ENCODE results near the gene JAZF1. TPM values are rescaled to one million over a fixed set of nuclear protein-coding genes. Genes with fewer than 3 reads are reported as not detected.

The JAZF1 gene
- total and polyA plus RNA-seq, 4 donors = 13.5 to 38.8 (median 21.3) TPM

DNA sequence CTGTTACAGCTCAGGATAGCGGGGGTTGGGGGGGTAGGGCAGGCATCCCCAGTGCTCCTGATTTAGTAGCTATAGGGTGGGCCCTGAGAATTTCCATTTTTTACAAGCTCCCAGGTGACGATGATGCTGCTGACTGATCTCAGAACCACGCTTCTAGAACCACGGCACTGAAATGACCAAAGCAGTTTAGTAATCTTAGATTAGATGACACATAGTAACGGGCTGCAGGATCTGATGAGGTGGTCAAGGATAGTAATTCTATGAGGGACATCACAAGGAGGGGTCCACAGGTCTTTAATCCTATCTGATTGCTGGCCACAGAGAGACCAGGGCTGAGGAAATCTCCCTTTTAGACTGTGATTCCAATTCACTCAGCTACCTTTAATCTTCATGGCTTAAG is 167.2 kb downstream of the JAZF1 start:
- no peak for ATAC-seq (ENCODE audit: low FRiP score)
- WGBS, 2 donors = 96 to 97% methylated on average over 5 of the region's 5 CpGs

DNA sequence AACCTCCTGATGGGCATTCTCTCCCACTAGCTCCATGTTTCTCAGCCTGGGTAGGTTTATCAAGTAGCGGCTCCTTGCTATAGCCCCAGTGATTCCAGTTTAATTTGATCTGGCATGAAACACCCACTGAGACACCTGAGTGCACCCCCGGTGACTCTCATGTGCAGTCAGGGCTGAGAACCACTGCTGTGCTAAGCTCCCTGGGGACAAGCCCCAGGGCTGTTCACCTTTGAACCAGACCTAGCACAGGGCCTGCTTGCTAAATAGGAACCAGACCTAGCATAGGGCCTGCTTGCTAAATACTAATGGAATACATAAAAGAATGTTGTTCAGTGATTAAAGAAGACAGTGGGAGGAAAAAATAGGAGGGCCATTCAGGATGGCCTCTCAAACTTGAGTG is 167.6 kb downstream of the JAZF1 start:
- no peak for ATAC-seq (ENCODE audit: low FRiP score)
- no peak for DNase-seq
- H3K4me3 ChIP-seq (ENCODE audit: low read length in 2 of 2) = no peak overlapping the region
- intact Hi-C loops (cut with DNase I) = no loop called here
- H3K27ac ChIP-seq (ENCODE audit: low read depth in 1 of 2, low read length in 2 of 2) = no peak overlapping the region
- H3K36me3 ChIP-seq (ENCODE audit: control insufficient read depth in 1 of 2, insufficient read depth in 2 of 2, low read length in 1 of 2) = no peaks in the 10 kb centered on the region
- no peaks in the 10 kb centered on the region for H3K4me1 ChIP-seq (ENCODE audit: control insufficient read depth in 1 of 2, insufficient read depth in 2 of 2, low read length in 2 of 2)
- H3K9me3 ChIP-seq (ENCODE audit: control insufficient read depth, low read length) = no peaks in the 10 kb centered on the region
- H3K27me3 ChIP-seq (ENCODE audit: control insufficient read depth in 1 of 2, insufficient read depth in 2 of 2, low read length in 1 of 2) = no peaks in the 10 kb centered on the region
- 91 to 97% methylated on average over 2 of the region's 2 CpGs for WGBS, 2 donors

More for the DNA sequence above, 167.2 kb downstream of the JAZF1 start:
- intact Hi-C loops (cut with DNase I) = no loop called here
- no peak overlapping the region for H3K27ac ChIP-seq (ENCODE audit: low read depth in 1 of 2, low read length in 2 of 2)
- H3K4me1 ChIP-seq (ENCODE audit: control insufficient read depth in 1 of 2, insufficient read depth in 2 of 2, low read length in 2 of 2) = no peaks in the 10 kb centered on the region
- no peaks in the 10 kb centered on the region for H3K9me3 ChIP-seq (ENCODE audit: control insufficient read depth, low read length)
- H3K4me3 ChIP-seq (ENCODE audit: low read length in 2 of 2) = no peak overlapping the region
- H3K27me3 ChIP-seq (ENCODE audit: control insufficient read depth in 1 of 2, insufficient read depth in 2 of 2, low read length in 1 of 2) = no peaks in the 10 kb centered on the region
- H3K36me3 ChIP-seq (ENCODE audit: control insufficient read depth in 1 of 2, insufficient read depth in 2 of 2, low read length in 1 of 2) = no peaks in the 10 kb centered on the region
- no peak for DNase-seq

DNA sequence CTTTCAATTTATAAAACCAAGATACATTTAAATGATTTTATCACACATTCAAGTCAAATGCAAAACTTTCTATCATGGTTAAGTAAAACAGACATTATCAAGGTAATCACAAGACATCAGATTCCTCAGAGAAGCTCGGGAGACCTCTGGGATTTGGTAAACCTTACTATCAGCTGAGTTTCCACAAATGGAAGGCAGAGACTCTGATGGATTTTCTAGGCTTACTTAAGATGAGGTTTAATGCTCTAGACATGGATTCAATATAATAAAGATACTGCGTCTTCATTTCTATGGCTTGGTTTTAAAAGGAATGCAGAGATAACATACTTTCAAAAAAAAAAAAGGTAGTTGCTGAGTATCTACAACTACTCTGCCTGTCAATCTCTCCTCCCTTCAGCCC is 171.7 kb downstream of the JAZF1 start:
- H3K4me3 ChIP-seq (ENCODE audit: low read length in 2 of 2) = no peak overlapping the region
- no peaks in the 10 kb centered on the region for H3K9me3 ChIP-seq (ENCODE audit: control insufficient read depth, low read length)
- DNase-seq = no peak
- no peak for ATAC-seq (ENCODE audit: low FRiP score)
- H3K27me3 ChIP-seq (ENCODE audit: control insufficient read depth in 1 of 2, insufficient read depth in 2 of 2, low read length in 1 of 2) = no peaks in the 10 kb centered on the region
- no peaks in the 10 kb centered on the region for H3K36me3 ChIP-seq (ENCODE audit: control insufficient read depth in 1 of 2, insufficient read depth in 2 of 2, low read length in 1 of 2)
- intact Hi-C loops (cut with DNase I) = no loop called here
- no peaks in the 10 kb centered on the region for H3K4me1 ChIP-seq (ENCODE audit: control insufficient read depth in 1 of 2, insufficient read depth in 2 of 2, low read length in 2 of 2)
- no peak overlapping the region for H3K27ac ChIP-seq (ENCODE audit: low read depth in 1 of 2, low read length in 2 of 2)
- 55 to 91% methylated on average over 2 of the region's 2 CpGs for whole genome bisulfite sequencing, 2 donors

DNA sequence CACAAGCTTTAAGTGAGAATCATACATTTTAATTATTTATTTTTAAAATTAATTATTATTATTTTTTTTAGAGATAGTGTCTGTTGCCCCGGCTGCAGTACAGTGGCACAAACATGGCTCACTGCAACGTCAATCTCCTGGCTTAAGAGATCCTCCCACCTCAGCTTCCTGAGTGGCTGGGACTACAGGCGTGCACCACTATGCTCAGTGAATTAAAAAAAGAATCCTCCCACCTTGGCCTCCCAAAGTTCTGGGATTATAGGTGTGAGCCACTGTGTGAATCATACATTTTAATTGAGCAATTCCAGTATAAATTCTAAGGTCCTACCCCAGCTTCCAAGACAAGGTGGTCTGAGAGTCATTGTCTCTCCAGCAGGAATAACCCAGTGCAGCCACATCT is 172.4 kb downstream of the JAZF1 start:
- ATAC-seq (ENCODE audit: low FRiP score) (no peak), DNase-seq (no peak)
- WGBS, 2 donors = 76 to 85% methylated on average over 3 of the region's 3 CpGs
- Histone ChIP-seq H3K4me1 (ENCODE audit: control insufficient read depth in 1 of 2, insufficient read depth in 2 of 2, low read length in 2 of 2) (no peaks in the 10 kb centered on the region), H3K36me3 (ENCODE audit: control insufficient read depth in 1 of 2, insufficient read depth in 2 of 2, low read length in 1 of 2) (no peaks in the 10 kb centered on the region), H3K27me3 (ENCODE audit: control insufficient read depth in 1 of 2, insufficient read depth in 2 of 2, low read length in 1 of 2) (no peaks in the 10 kb centered on the region), H3K9me3 (ENCODE audit: control insufficient read depth, low read length) (no peaks in the 10 kb centered on the region), H3K27ac (ENCODE audit: low read depth in 1 of 2, low read length in 2 of 2) (no peak overlapping the region), H3K4me3 (ENCODE audit: low read length in 2 of 2) (no peak overlapping the region)
- intact Hi-C loops (cut with DNase I) = no loop called here

DNA sequence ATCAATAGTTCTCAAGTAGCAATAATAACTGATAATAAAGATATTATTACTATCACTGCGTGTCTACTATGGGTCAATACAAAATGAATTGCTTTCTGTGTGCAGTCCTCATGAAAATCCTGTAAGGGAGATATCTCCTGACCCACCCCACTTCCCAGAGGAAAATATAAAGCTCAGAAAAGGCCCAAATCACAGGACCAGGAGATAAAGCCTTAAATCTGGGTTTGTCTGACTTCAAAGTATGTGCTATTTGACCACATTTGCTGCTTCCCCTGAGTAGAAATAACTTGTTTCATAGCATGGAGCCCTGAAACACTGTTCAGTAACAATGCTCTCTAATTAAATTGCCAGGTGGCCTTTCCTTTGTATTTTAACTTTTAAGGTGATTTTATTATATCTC is 174.1 kb downstream of the JAZF1 start:
- no peaks in the 10 kb centered on the region for H3K9me3 ChIP-seq (ENCODE audit: control insufficient read depth, low read length)
- H3K4me3 ChIP-seq (ENCODE audit: low read length in 2 of 2) = no peak overlapping the region
- H3K4me1 ChIP-seq (ENCODE audit: control insufficient read depth in 1 of 2, insufficient read depth in 2 of 2, low read length in 2 of 2) = no peaks in the 10 kb centered on the region
- 97 to 99% methylated on average over 1 of the region's 1 CpG for WGBS, 2 donors
- H3K36me3 ChIP-seq (ENCODE audit: control insufficient read depth in 1 of 2, insufficient read depth in 2 of 2, low read length in 1 of 2) = no peaks in the 10 kb centered on the region
- ATAC-seq (ENCODE audit: low FRiP score) (no peak), DNase-seq (no peak)
- H3K27ac ChIP-seq (ENCODE audit: low read depth in 1 of 2, low read length in 2 of 2) = no peak overlapping the region
- intact Hi-C loops (cut with DNase I) = no loop called here
- no peaks in the 10 kb centered on the region for H3K27me3 ChIP-seq (ENCODE audit: control insufficient read depth in 1 of 2, insufficient read depth in 2 of 2, low read length in 1 of 2)

DNA sequence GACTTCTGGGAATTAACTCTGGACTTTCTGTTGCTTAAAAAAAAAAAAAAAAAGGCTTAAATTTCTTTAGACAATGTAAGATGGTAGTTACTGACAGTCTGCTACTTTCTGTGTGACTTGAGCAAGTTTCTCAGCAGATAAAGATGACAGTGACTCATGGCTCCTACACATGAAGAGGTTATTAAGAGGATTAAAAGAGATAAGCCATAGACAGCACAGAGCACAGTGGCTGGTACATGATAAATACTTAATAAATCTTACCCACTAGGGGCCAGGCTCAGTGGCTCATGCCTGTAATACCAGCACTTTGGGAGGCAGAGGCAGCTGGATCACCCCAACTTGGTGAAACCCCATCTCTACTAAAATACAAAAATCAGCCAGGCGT is 174.8 kb downstream of the JAZF1 start:
- 99 to 100% methylated on average over 1 of the region's 1 CpG for WGBS, 2 donors
- intact Hi-C loops (cut with DNase I) = no loop called here
- H3K36me3 ChIP-seq (ENCODE audit: control insufficient read depth in 1 of 2, insufficient read depth in 2 of 2, low read length in 1 of 2) = no peaks in the 10 kb centered on the region
- H3K9me3 ChIP-seq (ENCODE audit: control insufficient read depth, low read length) = no peaks in the 10 kb centered on the region
- DNase-seq (no peak), ATAC-seq (ENCODE audit: low FRiP score) (no peak)
- no peaks in the 10 kb centered on the region for H3K27me3 ChIP-seq (ENCODE audit: control insufficient read depth in 1 of 2, insufficient read depth in 2 of 2, low read length in 1 of 2)
- no peak overlapping the region for H3K4me3 ChIP-seq (ENCODE audit: low read length in 2 of 2)
- H3K4me1 ChIP-seq (ENCODE audit: control insufficient read depth in 1 of 2, insufficient read depth in 2 of 2, low read length in 2 of 2) = no peaks in the 10 kb centered on the region
- no peak overlapping the region for H3K27ac ChIP-seq (ENCODE audit: low read depth in 1 of 2, low read length in 2 of 2)

DNA sequence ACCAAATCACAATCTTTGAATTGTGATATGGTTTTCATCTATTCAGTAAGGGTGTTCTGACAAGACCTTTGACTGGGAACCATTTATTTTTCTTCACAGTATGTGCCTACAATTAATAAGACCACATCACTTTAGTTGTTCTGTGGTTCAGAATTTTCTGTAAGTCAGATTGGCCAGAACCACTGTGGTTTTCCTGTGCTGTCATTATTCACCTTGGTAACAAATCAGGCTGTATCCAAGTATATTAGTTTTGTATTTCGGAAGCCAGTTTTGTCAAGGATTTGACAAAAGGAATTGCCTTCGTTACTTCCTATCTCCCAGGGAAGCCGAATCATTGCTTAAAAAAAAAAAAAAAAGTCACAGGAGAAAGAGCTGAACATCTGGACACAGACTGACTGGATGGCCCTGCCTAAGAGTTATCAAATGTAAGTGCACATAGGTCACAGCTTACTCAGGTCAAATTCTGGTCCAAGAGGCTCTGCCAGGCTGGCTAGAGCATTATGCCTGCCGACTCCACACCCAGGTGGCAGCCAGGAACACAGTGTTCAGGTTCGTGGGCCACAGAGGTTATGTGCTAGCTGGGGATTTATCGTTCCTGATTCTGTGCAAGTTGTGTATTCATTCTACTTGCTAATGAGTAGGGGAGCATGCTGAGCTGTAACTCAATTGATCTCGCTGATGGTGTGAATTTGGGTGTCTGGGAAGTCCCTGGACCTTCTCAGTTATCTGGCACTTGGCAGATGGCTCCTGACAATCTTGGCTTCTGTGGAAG is 175.3 kb downstream of the JAZF1 start:
- H3K36me3 ChIP-seq (ENCODE audit: control insufficient read depth in 1 of 2, insufficient read depth in 2 of 2, low read length in 1 of 2) = no peaks in the 10 kb centered on the region
- no peak overlapping the region for H3K4me3 ChIP-seq (ENCODE audit: low read length in 2 of 2)
- DNase-seq = no peak
- no peak overlapping the region for H3K27ac ChIP-seq (ENCODE audit: low read depth in 1 of 2, low read length in 2 of 2)
- H3K4me1 ChIP-seq (ENCODE audit: control insufficient read depth in 1 of 2, insufficient read depth in 2 of 2, low read length in 2 of 2) = no peaks in the 10 kb centered on the region
- WGBS, 2 donors = 86 to 90% methylated on average over 7 of the region's 7 CpGs
- intact Hi-C loops (cut with DNase I) = no loop called here
- ATAC-seq (ENCODE audit: low FRiP score) = no peak
- no peaks in the 10 kb centered on the region for H3K27me3 ChIP-seq (ENCODE audit: control insufficient read depth in 1 of 2, insufficient read depth in 2 of 2, low read length in 1 of 2)
- H3K9me3 ChIP-seq (ENCODE audit: control insufficient read depth, low read length) = no peaks in the 10 kb centered on the region

DNA sequence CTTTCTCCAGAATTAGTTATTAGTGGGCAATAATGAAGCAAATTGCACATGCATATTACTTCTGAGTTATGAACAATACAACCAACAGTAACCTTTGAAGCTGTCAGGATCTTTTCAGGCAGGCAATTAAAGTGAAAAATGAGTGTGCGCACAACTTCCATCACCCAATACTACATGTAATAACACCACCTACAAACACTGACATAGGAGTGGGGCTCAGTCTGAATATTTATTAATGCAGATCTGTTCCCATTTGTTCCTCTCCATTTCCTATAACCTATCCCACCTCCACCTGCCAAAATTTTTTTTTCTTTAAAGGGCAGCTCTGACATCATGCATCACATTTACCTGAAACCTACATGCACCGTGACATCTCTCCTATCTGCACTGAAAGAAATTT is 177.2 kb downstream of the JAZF1 start:
- H3K36me3 ChIP-seq (ENCODE audit: control insufficient read depth in 1 of 2, insufficient read depth in 2 of 2, low read length in 1 of 2) = no peaks in the 10 kb centered on the region
- H3K4me3 ChIP-seq (ENCODE audit: low read length in 2 of 2) = no peak overlapping the region
- no peak for DNase-seq
- no peaks in the 10 kb centered on the region for H3K4me1 ChIP-seq (ENCODE audit: control insufficient read depth in 1 of 2, insufficient read depth in 2 of 2, low read length in 2 of 2)
- intact Hi-C loops (cut with DNase I) = no loop called here
- no peaks in the 10 kb centered on the region for H3K27me3 ChIP-seq (ENCODE audit: control insufficient read depth in 1 of 2, insufficient read depth in 2 of 2, low read length in 1 of 2)
- no peak overlapping the region for H3K27ac ChIP-seq (ENCODE audit: low read depth in 1 of 2, low read length in 2 of 2)
- 97% methylated on average over 2 of the region's 2 CpGs for WGBS, 2 donors
- ATAC-seq (ENCODE audit: low FRiP score) = no peak
- no peaks in the 10 kb centered on the region for H3K9me3 ChIP-seq (ENCODE audit: control insufficient read depth, low read length)

DNA sequence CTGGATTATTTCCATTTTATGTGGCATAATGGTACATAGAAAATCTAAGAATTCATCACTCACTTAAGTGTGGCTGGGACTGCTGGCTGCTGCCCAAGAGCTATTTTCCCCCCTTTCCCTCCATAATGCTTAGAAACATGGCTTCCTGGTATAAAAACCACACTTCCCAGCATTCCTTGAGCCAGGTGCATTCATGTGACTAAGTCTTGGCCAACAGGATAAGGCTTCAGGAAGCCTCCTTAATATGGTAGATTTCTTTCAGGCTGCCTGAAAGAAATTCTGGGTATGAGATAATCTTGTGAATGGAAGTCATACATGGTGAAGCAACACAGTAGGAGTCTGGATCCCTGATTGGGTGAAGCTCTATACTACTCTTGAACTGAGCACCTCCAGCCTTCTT is 178.0 kb downstream of the JAZF1 start:
- no peaks in the 10 kb centered on the region for H3K36me3 ChIP-seq (ENCODE audit: control insufficient read depth in 1 of 2, insufficient read depth in 2 of 2, low read length in 1 of 2)
- H3K27ac ChIP-seq (ENCODE audit: low read depth in 1 of 2, low read length in 2 of 2) = no peak overlapping the region
- no peaks in the 10 kb centered on the region for H3K9me3 ChIP-seq (ENCODE audit: control insufficient read depth, low read length)
- H3K4me1 ChIP-seq (ENCODE audit: control insufficient read depth in 1 of 2, insufficient read depth in 2 of 2, low read length in 2 of 2) = no peaks in the 10 kb centered on the region
- ATAC-seq (ENCODE audit: low FRiP score) (no peak), DNase-seq (no peak)
- intact Hi-C loops (cut with DNase I) = no loop called here
- H3K27me3 ChIP-seq (ENCODE audit: control insufficient read depth in 1 of 2, insufficient read depth in 2 of 2, low read length in 1 of 2) = no peaks in the 10 kb centered on the region
- H3K4me3 ChIP-seq (ENCODE audit: low read length in 2 of 2) = no peak overlapping the region

Measured in aorta (tissue), 5 donors.